Bronchial epithelial cell (primary cell): ENCODE results near the gene SNCA. TPM values are rescaled to one million over a fixed set of nuclear protein-coding genes. Genes with fewer than 3 reads are reported as not detected.
A peak's percentile ranks its signal among the peaks of the same experiment; 100 is the strongest.

Experiments used
- DNase-seq: peaks from one replicate; pipeline ENCODE4 v3.0.0-alpha.2; 2010; ENCODE audit warnings: low read depth
- FAIRE-seq: peaks from 2 replicates; lab custom pipeline; 2011; peaks lifted over from hg19 to GRCh38; lab: Jason Lieb, UNC
- H3K27me3 ChIP-seq: 2 replicates; pipeline ENCODE4 v1.5.1; 2011; ENCODE audit warnings: low read length; ENCODE audit not compliant: control insufficient read depth, insufficient read depth
- H3K36me3 ChIP-seq: 2 replicates; pipeline ENCODE4 v1.5.1; 2011; ENCODE audit warnings: low read length; ENCODE audit not compliant: control insufficient read depth, insufficient read depth
- H3K4me3 ChIP-seq: 2 replicates; pipeline ENCODE4 v1.5.1; 2011; ENCODE audit warnings: mild to moderate bottlenecking, low read depth, low read length, control low read depth
- CTCF ChIP-seq: IDR thresholded peaks from 2 replicates; pipeline ENCODE4 v1.5.1; 2011; ENCODE audit warnings: mild to moderate bottlenecking, moderate library complexity, low read length, control low read depth, inconsistent platforms; ENCODE audit not compliant: insufficient read depth, severe bottlenecking
- total RNA-seq: library from RNA; depleted of rRNA; stranded (reverse); fragments of >200 nt; gene quantifications from 2 replicates; pipeline ENCODE4 v1.2.1, GENCODE V29; 2014

The SNCA gene
- 30.0 and 31.6 TPM in 2 replicates for total RNA-seq

- Histone ChIP-seq H3K36me3 (peaks cover 4% of the 10 kb centered on the region), H3K27me3 (no peaks in the 10 kb centered on the region), H3K4me3 (peak within 1 kb of the TSS; percentile 81)
- no peak for TF ChIP-seq CTCF
- FAIRE-seq (no peak), DNase-seq (peak; percentile 60)
Measured at GRCh38 chr4:89836897-89837384, at the start of gene SNCA. Gene SNCA, minus strand, starts transcription at chr4:89837161. Its CDS starts 1,494 bp downstream, at chr4:89835667.

- Histone ChIP-seq H3K27me3 (no peaks in the 10 kb centered on the region), H3K4me3 (no peak overlapping the region), H3K36me3 (no peaks in the 10 kb centered on the region)
- DNase-seq (no peak), FAIRE-seq (no peak)
- TF ChIP-seq CTCF, result no peak
Measured at GRCh38 chr4:89879215-89879614, 42.3 kb upstream of the SNCA start.

GRCh38 chr4:89878611-89879010 is 41.6 kb upstream of the SNCA start:
- H3K27me3 ChIP-seq, result no peaks in the 10 kb centered on the region
- H3K4me3 ChIP-seq, result no peak overlapping the region
- DNase-seq, result no peak
- FAIRE-seq, result no peak
- no peak for TF ChIP-seq CTCF
- no peaks in the 10 kb centered on the region for H3K36me3 ChIP-seq

GRCh38 chr4:89876548-89876947 is 39.6 kb upstream of the SNCA start:
- DNase-seq (no peak), FAIRE-seq (no peak)
- Histone ChIP-seq H3K36me3 (no peaks in the 10 kb centered on the region), H3K4me3 (no peak overlapping the region), H3K27me3 (no peaks in the 10 kb centered on the region)
- TF ChIP-seq CTCF, result no peak

- Histone ChIP-seq H3K4me3 (no peak overlapping the region), H3K27me3 (no peaks in the 10 kb centered on the region), H3K36me3 (no peaks in the 10 kb centered on the region)
- DNase-seq (no peak), FAIRE-seq (no peak)
- no peak for TF ChIP-seq CTCF
Measured at GRCh38 chr4:89871211-89871610, 34.2 kb upstream of the SNCA start.

- FAIRE-seq (no peak), DNase-seq (peak; percentile 8)
- Histone ChIP-seq H3K36me3 (no peaks in the 10 kb centered on the region), H3K27me3 (no peaks in the 10 kb centered on the region), H3K4me3 (no peak overlapping the region)
- TF ChIP-seq CTCF, result peak; percentile 23
Measured at GRCh38 chr4:89868999-89869589, 32.1 kb upstream of the SNCA start.
